NOMO-1 treated with DMSO at 0.1 percent for 48 hours (cell line): ENCODE data around the gene PHACTR1.
A peak's percentile ranks its signal among the peaks of the same experiment; 100 is the strongest.
"Not testable (repeated sequence)": the region's sequence is repeated elsewhere in the genome, so short reads cannot be mapped to it uniquely, and the experiment has no call there.

Experiments
- DNase-seq: peaks from one replicate; lab custom pipeline; 2025; ENCODE audit not compliant: unreplicated experiment; lab: John Stamatoyannopoulos, UW

The PHACTR1 gene

GRCh38 chr6:12944528-12944927 is 228.0 kb downstream of the PHACTR1 start:
- DNase-seq = not testable (repeated sequence)

GRCh38 chr6:12947151-12947871 is 230.7 kb downstream of the PHACTR1 start:
- DNase-seq = peak; percentile 66

- no peak for DNase-seq
These were observed 231.4 kb downstream of the PHACTR1 start for GRCh38 chr6:12947967-12948366.

DNA sequence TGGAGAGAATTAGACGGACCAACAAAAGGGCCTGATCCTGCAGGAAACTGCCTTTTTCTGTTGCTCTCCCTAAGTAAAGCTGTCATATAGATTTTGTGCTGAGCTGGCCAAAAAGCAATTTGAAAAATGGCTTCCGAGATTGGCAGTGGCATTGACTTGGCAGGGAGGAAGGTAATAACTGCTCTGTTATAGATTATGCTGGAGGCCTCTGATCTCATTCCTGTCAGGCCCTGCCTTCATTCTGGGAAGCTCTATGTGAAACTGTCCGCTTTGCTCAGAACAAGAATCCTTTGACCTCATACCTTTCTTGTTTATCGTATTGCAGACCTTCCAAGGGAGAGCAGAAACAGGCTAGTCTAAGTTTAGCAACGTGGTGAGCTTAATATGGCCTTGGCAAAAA is 234.4 kb downstream of the PHACTR1 start:
- DNase-seq = no peak

GRCh38 chr6:12951415-12951814 is 234.8 kb downstream of the PHACTR1 start:
- DNase-seq = no peak

DNA sequence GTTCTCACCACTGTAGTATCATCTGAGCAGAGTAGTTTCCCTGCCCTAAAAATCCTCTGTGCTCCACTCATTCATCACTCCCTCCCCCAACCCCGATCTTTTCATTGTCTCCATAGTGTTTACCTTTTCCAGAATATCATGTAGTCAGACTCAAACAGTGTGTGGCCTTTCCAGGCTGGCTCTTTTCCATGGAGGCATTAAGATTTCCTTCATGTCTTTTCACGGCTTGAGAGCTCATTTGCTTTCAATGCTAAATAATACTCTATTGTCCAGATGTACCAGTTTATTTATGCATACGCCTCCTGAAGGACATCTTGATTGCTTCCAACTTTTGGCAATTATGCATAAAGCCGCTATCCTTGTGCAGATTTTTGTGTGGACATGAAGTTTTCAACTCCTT is 235.8 kb downstream of the PHACTR1 start:
- DNase-seq = no peak

GRCh38 chr6:12955956-12956355 is 239.4 kb downstream of the PHACTR1 start:
- no peak for DNase-seq

DNA sequence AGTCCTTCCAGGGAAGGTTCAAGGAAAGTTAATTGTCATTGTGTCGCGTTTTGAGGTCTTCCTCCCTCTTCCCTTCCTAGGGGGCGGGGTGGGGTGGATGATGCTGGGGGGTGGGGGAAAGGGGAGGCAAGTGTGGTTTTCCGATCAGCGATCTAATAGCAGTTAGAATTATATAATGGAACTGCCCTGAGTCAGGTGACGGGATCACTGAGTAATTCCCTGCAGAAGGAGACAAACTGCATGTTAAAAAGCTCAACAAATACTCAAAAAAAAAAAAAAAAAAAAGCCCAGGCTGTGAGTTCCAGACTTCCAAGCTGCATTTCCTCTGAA is 240.4 kb downstream of the PHACTR1 start:
- DNase-seq = no peak

DNA sequence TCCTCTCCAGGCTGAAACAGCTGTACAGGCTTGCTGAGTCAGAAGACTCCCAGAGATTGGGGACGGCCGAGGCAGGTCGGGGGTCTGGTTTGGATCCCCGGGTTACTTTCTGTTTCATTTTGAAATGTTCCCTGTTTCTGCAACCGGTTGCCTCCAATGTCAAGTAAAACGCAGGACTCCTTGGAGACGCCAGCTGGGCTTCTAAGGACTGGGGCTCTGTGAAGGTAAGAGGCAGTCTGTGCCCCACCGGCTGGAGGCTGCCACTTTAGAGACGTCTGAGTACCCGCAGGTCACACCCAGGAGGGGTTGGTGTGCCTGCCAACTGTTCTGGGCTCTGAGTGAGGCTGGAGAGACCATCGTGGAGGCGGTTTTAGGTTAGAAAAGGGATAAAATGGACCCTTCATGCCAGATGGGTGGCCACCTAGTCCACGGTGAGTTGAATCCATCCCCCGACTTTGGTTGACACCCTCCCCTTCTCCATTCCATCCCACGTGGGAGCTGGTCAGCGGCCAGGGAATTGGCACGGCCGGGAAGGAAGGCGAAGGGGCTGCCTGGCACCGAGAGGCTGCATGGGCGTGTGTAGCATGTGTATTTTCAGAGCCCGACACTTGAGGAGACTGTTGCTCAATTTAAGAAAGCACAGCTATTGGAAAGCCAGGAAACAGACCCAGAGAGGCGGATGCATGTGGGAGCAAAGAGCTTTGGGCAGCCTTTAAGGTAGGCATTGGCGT is 240.9 kb downstream of the PHACTR1 start:
- DNase-seq = no peak

DNA sequence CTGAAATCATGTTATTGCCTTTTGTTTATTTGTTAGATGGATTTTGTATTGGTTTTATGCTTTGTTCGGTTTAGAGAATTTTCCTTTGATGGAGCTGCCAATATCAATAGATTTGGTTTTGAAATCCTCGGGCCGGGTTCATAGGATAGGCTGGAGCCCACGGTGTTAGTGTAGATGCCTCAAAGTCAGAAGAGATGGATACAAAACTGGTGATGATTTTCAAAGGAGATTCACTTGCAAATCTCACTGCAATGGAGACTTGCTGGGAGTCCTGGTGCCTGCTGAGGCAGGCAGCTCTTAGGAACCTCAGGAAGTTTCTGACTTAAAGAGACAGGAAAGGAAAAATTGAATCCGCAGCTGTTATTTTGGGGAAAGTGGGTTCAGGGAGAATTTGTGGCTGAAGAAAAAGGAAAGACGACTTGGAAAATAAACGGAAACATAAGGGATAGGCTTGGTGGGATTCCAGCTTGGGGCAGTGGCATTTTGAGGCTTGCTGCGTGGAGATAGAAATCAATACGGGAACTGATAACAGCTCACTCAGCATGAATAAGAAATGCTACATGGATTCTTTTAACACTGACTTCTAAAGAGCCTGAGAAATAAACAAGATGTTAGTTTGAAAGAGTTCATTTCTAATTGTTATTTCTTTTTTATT is 241.6 kb downstream of the PHACTR1 start:
- DNase-seq = no peak

- DNase-seq = no peak
These were observed 245.2 kb downstream of the PHACTR1 start for GRCh38 chr6:12961761-12962160.

- DNase-seq = no peak
These were observed 246.0 kb downstream of the PHACTR1 start for GRCh38 chr6:12962529-12962928.

GRCh38 chr6:12962987-12963386 is 246.4 kb downstream of the PHACTR1 start:
- DNase-seq = peak; percentile 32

DNA sequence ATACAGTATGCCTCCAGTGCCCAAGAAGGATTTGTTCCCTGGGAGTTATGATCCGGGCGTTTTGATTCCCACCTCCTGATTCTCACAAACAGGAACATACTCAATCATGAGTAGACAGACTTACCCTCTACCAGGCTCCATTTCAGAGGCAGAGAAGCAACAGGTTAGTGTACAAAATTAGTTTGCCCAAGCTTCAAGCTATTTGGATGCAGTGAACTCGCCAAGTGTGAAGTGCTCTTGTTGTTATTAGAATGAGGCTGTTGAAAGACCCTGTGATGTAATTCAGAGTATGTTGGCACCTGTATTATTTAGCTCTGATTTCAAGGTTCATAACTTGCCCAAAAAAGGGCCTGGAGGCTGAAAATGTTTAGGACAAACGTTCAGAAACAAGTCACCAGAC is 247.0 kb downstream of the PHACTR1 start:
- no peak for DNase-seq

- peak; percentile 60 for DNase-seq
These were observed 251.1 kb downstream of the PHACTR1 start for GRCh38 chr6:12967686-12968085.

GRCh38 chr6:12968290-12968689 is 251.7 kb downstream of the PHACTR1 start:
- DNase-seq = peak; percentile 58

DNA sequence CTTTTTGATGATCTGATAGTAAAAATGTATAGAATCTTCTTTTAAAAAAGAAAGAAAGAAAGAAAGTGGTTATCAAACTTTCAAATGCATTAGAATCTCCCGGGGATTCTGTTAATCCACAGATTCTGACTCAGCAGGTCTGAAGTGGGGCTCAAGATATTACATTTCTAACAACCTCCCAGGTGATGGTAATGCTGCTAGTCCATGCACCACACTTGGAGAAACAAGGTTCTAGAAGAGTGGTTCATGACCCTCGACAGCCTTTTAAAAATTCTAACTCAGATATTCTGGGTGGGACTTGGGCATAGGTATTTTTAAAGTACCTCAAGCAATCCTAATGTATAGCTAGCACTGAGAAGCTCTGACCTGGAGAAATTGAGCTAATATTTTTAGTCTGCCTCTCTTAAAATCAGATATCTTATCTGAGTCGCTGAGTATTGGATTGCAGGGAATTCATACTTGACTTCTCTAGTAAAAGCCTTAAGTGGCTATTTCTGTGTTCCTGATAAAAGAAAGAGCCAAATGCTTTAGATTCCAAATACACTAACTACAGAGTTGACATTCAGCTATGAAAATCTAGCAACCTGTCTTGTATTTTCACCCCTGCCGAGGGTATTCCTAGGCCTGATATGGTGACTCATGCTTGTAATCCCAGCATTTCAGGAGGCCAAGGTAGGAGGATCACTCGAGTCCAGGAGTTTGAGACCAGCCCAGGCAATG is 252.4 kb downstream of the PHACTR1 start:
- no peak for DNase-seq

GRCh38 chr6:12969966-12970365 is 253.4 kb downstream of the PHACTR1 start:
- DNase-seq = peak; percentile 61

- peak; percentile 10 for DNase-seq
These were observed 256.8 kb downstream of the PHACTR1 start for GRCh38 chr6:12973386-12973785.

GRCh38 chr6:12974551-12974950 is 258.0 kb downstream of the PHACTR1 start:
- no peak for DNase-seq

DNA sequence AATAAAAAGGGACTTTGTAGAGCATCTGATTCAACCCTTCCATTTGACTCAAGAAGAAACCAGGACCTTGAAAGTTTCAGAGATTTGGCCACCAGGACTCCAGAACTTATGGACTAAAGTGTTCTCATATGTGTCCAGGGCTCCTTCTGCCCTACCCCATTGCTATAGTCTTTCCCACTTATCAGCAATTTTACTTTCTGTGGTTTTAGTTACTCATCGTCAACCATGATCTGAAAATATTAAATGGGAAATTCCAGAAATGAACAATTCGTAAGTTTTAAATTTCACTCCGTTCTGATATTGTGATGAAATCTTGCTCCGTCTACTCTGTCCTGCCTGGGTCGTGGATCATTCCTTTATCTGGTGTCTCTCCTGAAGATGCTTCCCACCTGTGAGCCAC is 259.8 kb downstream of the PHACTR1 start:
- no peak for DNase-seq

DNA sequence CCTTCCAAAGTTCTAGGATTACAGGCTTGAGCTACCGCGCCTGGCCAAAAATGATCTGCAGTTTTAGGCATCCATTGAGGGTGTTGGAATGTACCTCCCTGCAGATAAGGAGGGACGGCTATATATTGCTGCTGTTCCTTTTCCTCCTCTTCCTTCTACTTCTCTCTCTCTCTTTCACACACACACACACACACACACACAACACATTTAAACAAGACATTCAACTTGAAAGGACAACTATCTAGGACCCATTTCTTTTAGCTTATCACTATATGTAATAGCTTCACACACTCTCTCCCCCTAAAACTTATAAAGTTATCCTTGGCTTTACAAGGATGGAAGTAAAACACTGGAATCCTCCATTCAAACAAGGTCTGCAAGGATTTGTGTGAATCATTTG is 260.6 kb downstream of the PHACTR1 start:
- no peak for DNase-seq
